ENCODE measurements around the gene HOXC13. TPM values are rescaled to one million over a fixed set of nuclear protein-coding genes. Genes with fewer than 3 reads are reported as not detected.
A peak's percentile ranks its signal among the peaks of the same experiment; 100 is the strongest.

HOXC13 gene
- total RNA-seq, 2 experiments from 2014 or later = not detected

GRCh38 chr12:53952871-53953734 lies 14.5 kb downstream of the HOXC13 start:
- Mint-ChIP-seq H3K9me3 (no peaks in the 10 kb centered on the region), H3K36me3 (ENCODE audit: low read depth) (no peaks in the 10 kb centered on the region), H3K4me3 (peak overlapping the region; percentile 36), H3K27ac (peak overlapping the region; percentile 49), H3K27me3 (peaks cover 95% of the 10 kb centered on the region), H3K4me1 (ENCODE audit: low read depth) (peaks cover 33% of the 10 kb centered on the region)
- no peaks in the 10 kb centered on the region for H3K36me3 ChIP-seq (ENCODE audit: insufficient read depth, low read length)
- peaks cover 97 to 99% of the 10 kb centered on the region in 2 experiments for H3K27me3 ChIP-seq (ENCODE audit: control insufficient read depth in 1 of 2, insufficient read depth in 2 of 2, low read length in 2 of 2)
- no peak for ATAC-seq (ENCODE audit: poor library complexity)
- no peak overlapping the region for H3K4me3 ChIP-seq (ENCODE audit: low read length)
- H3K4me1 ChIP-seq (ENCODE audit: insufficient read depth, low read length) = peaks cover 49% of the 10 kb centered on the region
- peaks cover 4 to 85% of the 10 kb centered on the region in 2 experiments for H3K9me3 ChIP-seq (ENCODE audit: control insufficient read depth in 1 of 2, insufficient read depth in 1 of 2, low read length in 2 of 2)
- no peak overlapping the region for H3K27ac ChIP-seq (ENCODE audit: low read depth in 1 of 2, low read length in 2 of 2)
- ChIA-PET POLR2A (no interaction called here), CTCF (interaction anchor here (1.0 kb wide), 1 partner anchor 22 kb away, joined by 3 read pairs; no protein-coding TSS in a partner anchor)
- intact Hi-C loops (cut with DNase I, micrococcal nuclease) = loop anchor here in 1 of 2 experiments (5.0 kb wide), 1 partner anchor 34 kb away; the partner anchor contains the start of gene HOXC10
- DNase-seq = no peak
- TF ChIP-seq CTCF (IDR thresholded peaks at IDR 0.05) = no peak

GRCh38 chr12:53953831-53954693 lies 15.4 kb downstream of the HOXC13 start:
- no peak for TF ChIP-seq CTCF (IDR thresholded peaks at IDR 0.05)
- DNase-seq (no peak), ATAC-seq (ENCODE audit: poor library complexity) (no peak)
- Mint-ChIP-seq H3K27ac (peak overlapping the region; percentile 51), H3K9me3 (no peaks in the 10 kb centered on the region), H3K4me1 (ENCODE audit: low read depth) (peaks cover 33% of the 10 kb centered on the region), H3K27me3 (peaks cover 95% of the 10 kb centered on the region), H3K4me3 (no peak overlapping the region), H3K36me3 (ENCODE audit: low read depth) (no peaks in the 10 kb centered on the region)
- Histone ChIP-seq H3K4me3 (ENCODE audit: low read length) (no peak overlapping the region), H3K4me1 (ENCODE audit: insufficient read depth, low read length) (peaks cover 49% of the 10 kb centered on the region), H3K9me3 (ENCODE audit: control insufficient read depth in 1 of 2, insufficient read depth in 1 of 2, low read length in 2 of 2) (peaks cover 4 to 85% of the 10 kb centered on the region in 2 experiments), H3K27me3 (ENCODE audit: control insufficient read depth in 1 of 2, insufficient read depth in 2 of 2, low read length in 2 of 2) (peaks cover 97 to 99% of the 10 kb centered on the region in 2 experiments), H3K36me3 (ENCODE audit: insufficient read depth, low read length) (no peaks in the 10 kb centered on the region), H3K27ac (ENCODE audit: low read depth in 1 of 2, low read length in 2 of 2) (no peak overlapping the region)
- intact Hi-C loops (cut with DNase I, micrococcal nuclease) = loop anchor here in 1 of 2 experiments (5.0 kb wide), 1 partner anchor 33 kb away; the partner anchor contains the start of gene HOXC10
- POLR2A ChIA-PET = interaction anchor here (1.4 kb wide), 1 partner anchor 18 kb away, joined by 3 read pairs; the partner anchor contains the start of gene HOXC11
- CTCF ChIA-PET = no interaction called here

DNA sequence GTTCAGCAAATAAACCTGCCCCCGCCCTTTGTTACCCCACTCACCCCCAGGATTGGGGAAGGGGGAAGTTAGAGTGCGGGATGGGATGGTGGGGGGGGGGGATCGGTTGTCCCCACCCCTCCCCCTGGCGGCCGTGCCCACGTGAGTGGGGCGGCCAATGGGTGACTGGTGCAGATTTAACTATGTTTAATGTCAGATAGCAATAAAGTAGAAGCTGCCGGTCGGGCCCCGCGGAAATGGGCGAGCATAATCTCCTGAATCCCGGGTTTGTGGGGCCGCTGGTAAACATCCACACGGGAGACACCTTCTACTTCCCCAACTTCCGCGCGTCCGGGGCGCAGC lies 16.0 kb downstream of the HOXC13 start, which contains the start of gene HOXC12:
Gene HOXC12 (plus strand): TSS at position 210 of the 342 bp plus-strand sequence. CDS start 27 bp downstream, at position 237.
- H3K4me3 Mint-ChIP-seq = no peak within 1 kb of the TSS
- H3K4me1 Mint-ChIP-seq (ENCODE audit: low read depth) = peaks cover 33% of the 10 kb centered on the region

More for the DNA sequence above, 16.0 kb downstream of the HOXC13 start, which contains the start of gene HOXC12:
- intact Hi-C loops (cut with DNase I, micrococcal nuclease) = loop anchor here in 1 of 2 experiments (5.0 kb wide), 1 partner anchor 33 kb away; the partner anchor contains the start of gene HOXC10
- ChIA-PET POLR2A (interaction anchor here (1.4 kb wide), 1 partner anchor 18 kb away, joined by 3 read pairs; the partner anchor contains the start of gene HOXC11), CTCF (no interaction called here)
- H3K27ac Mint-ChIP-seq = peak within 1 kb of the TSS; percentile 51
- ATAC-seq (ENCODE audit: poor library complexity) (no peak), DNase-seq (no peak)
- no peak for TF ChIP-seq CTCF (IDR thresholded peaks at IDR 0.05)
- peaks cover 95% of the 10 kb centered on the region for H3K27me3 Mint-ChIP-seq
- Histone ChIP-seq H3K9me3 (ENCODE audit: control insufficient read depth in 1 of 2, insufficient read depth in 1 of 2, low read length in 2 of 2) (peaks cover 4 to 79% of the 10 kb centered on the region in 2 experiments), H3K36me3 (ENCODE audit: insufficient read depth, low read length) (no peaks in the 10 kb centered on the region), H3K4me1 (ENCODE audit: insufficient read depth, low read length) (peaks cover 49% of the 10 kb centered on the region), H3K27ac (ENCODE audit: low read depth in 1 of 2, low read length in 2 of 2) (no peak within 1 kb of the TSS), H3K27me3 (ENCODE audit: control insufficient read depth in 1 of 2, insufficient read depth in 2 of 2, low read length in 2 of 2) (peaks cover 97 to 99% of the 10 kb centered on the region in 2 experiments), H3K4me3 (ENCODE audit: low read length) (no peak within 1 kb of the TSS)
- no peaks in the 10 kb centered on the region for H3K9me3 Mint-ChIP-seq
- H3K36me3 Mint-ChIP-seq (ENCODE audit: low read depth) = no peaks in the 10 kb centered on the region

All from CD4-positive, alpha-beta T cell (primary cell).